ENCODE measurements around the gene HERC6. TPM values are rescaled to one million over a fixed set of nuclear protein-coding genes. Genes with fewer than 3 reads are reported as not detected.
"Not testable (repeated sequence)": the region's sequence is repeated elsewhere in the genome, so short reads cannot be mapped to it uniquely, and the experiment has no call there.

Gene HERC6
- total RNA-seq, 1 donor from 2014 or later = 14.5 TPM

- Histone ChIP-seq H3K27me3 (no peaks in the 10 kb centered on the region), H3K4me1 (no peaks in the 10 kb centered on the region), H3K4me3 (no peak overlapping the region), H3K9me3 (no peaks in the 10 kb centered on the region), H3K36me3 (no peaks in the 10 kb centered on the region), H3K27ac (no peak overlapping the region)
- TF ChIP-seq POLR2AphosphoS5 (IDR thresholded peaks at IDR 0.05; ENCODE audit: insufficient read depth in 1 of 2, low read depth in 1 of 2) (no peak), CTCF (IDR thresholded peaks at IDR 0.05) (no peak), POLR2A (IDR thresholded peaks at IDR 0.05) (no peak)
- intact Hi-C loops (cut with DNase I) = no loop called here
- peak in 1 of 2 donors; percentile 47 for DNase-seq (ENCODE audit: extremely low spot score in 2 of 2)
These were observed 19.1 kb upstream of the HERC6 start for GRCh38 chr4:88359558-88359957.

- Histone ChIP-seq H3K27ac (no peak overlapping the region), H3K4me3 (no peak overlapping the region), H3K9me3 (no peaks in the 10 kb centered on the region), H3K36me3 (no peaks in the 10 kb centered on the region), H3K4me1 (no peaks in the 10 kb centered on the region), H3K27me3 (no peaks in the 10 kb centered on the region)
- intact Hi-C loops (cut with DNase I) = no loop called here
- TF ChIP-seq CTCF (IDR thresholded peaks at IDR 0.05) (no peak), POLR2AphosphoS5 (IDR thresholded peaks at IDR 0.05; ENCODE audit: insufficient read depth in 1 of 2, low read depth in 1 of 2) (no peak), POLR2A (IDR thresholded peaks at IDR 0.05) (no peak)
- peak in 1 of 2 donors; percentile 44 for DNase-seq (ENCODE audit: extremely low spot score in 2 of 2)
These were observed 18.4 kb upstream of the HERC6 start for GRCh38 chr4:88360256-88360655.

- no peaks in the 10 kb centered on the region for H3K9me3 ChIP-seq
- H3K27ac ChIP-seq = no peak overlapping the region
- H3K4me1 ChIP-seq = no peaks in the 10 kb centered on the region
- no peak overlapping the region for H3K4me3 ChIP-seq
- H3K27me3 ChIP-seq = no peaks in the 10 kb centered on the region
- no peaks in the 10 kb centered on the region for H3K36me3 ChIP-seq
- no peak for DNase-seq (ENCODE audit: extremely low spot score in 2 of 2)
- TF ChIP-seq POLR2A (IDR thresholded peaks at IDR 0.05) = no peak
- TF ChIP-seq POLR2AphosphoS5 (IDR thresholded peaks at IDR 0.05; ENCODE audit: insufficient read depth in 1 of 2, low read depth in 1 of 2) = no peak
- no peak for TF ChIP-seq CTCF (IDR thresholded peaks at IDR 0.05)
- intact Hi-C loops (cut with DNase I) = no loop called here
These were observed 17.9 kb upstream of the HERC6 start for GRCh38 chr4:88360791-88361190.

- H3K27ac ChIP-seq; H3K4me1 ChIP-seq; H3K4me3 ChIP-seq; H3K36me3 ChIP-seq; H3K9me3 ChIP-seq; H3K27me3 ChIP-seq; intact Hi-C loops (cut with DNase I); DNase-seq (ENCODE audit: extremely low spot score in 2 of 2): not testable (repeated sequence)
These were observed 17.4 kb upstream of the HERC6 start for GRCh38 chr4:88361217-88361773.

- intact Hi-C loops (cut with DNase I) = no loop called here
- Histone ChIP-seq H3K36me3 (no peaks in the 10 kb centered on the region), H3K4me1 (no peaks in the 10 kb centered on the region), H3K27me3 (no peaks in the 10 kb centered on the region), H3K9me3 (no peaks in the 10 kb centered on the region), H3K4me3 (no peak overlapping the region), H3K27ac (no peak overlapping the region)
- no peak for DNase-seq (ENCODE audit: extremely low spot score in 2 of 2)
- no peak for TF ChIP-seq POLR2AphosphoS5 (IDR thresholded peaks at IDR 0.05; ENCODE audit: insufficient read depth in 1 of 2, low read depth in 1 of 2)
- TF ChIP-seq POLR2A (IDR thresholded peaks at IDR 0.05) = no peak
- no peak for TF ChIP-seq CTCF (IDR thresholded peaks at IDR 0.05)
These were observed 12.2 kb upstream of the HERC6 start for GRCh38 chr4:88366460-88366859.
